HCT116 (cell line): Measurements from ENCODE around the gene ELL2. TPM values are rescaled to one million over a fixed set of nuclear protein-coding genes. Genes with fewer than 3 reads are reported as not detected.

Experiments
- ATAC-seq: fragments of 200-7000 bp; cut with Tn5 transposase; 2 replicates; pipeline ENCODE4 v1.9.1; 2020; ENCODE audit warnings: mild to moderate bottlenecking, moderate library complexity
- BruUV-seq: library from RNA; stranded (reverse); fragments of 400-500 nt; replicated peaks from 2 replicates; lab custom pipeline; 2021; lab: Mats Ljungman, UMichigan
- CTCF ChIA-PET: fragments of 300-600 bp; sonication (Branson Sonifier 250); formaldehyde crosslinking; loops from one replicate; lab custom pipeline; 2021; ENCODE audit warnings: antibody characterized with exemption; lab: Charles Lee
- POLR2A ChIA-PET: fragments of 300-600, 350-600 bp; sonication (Branson Sonifier 250); formaldehyde crosslinking; loops from one replicate; lab custom pipeline; 2021; ENCODE audit warnings: antibody characterized with exemption; lab: Charles Lee
- RAD21 ChIA-PET, 2 experiments: fragments of 300-600 bp; sonication (Branson Sonifier 250); formaldehyde crosslinking; loops; one replicate each; lab custom pipeline; 2023; ENCODE audit warnings: low total read pairs in 2 of 2; ENCODE audit not compliant: uncharacterized antibody in 2 of 2, unreplicated experiment in 2 of 2, low non-redundant PET in 1 of 2; lab: Charles Lee
- DNase-seq: peaks from one replicate; pipeline ENCODE4 v3.0.0-alpha.2; 2010; ENCODE audit warnings: low read depth, low spot score
- H2AFZ ChIP-seq: fragments of 200-600 bp; shearing (Covaris generic), sonication (generic); 2 replicates; pipeline ENCODE4 v1.6.1; 2017; ENCODE audit warnings: low read depth, mixed run types, mixed read lengths, antibody characterized with exemption, low read length; ENCODE audit not compliant: poor library complexity, severe bottlenecking
- H3K27ac ChIP-seq: 2 replicates; pipeline ENCODE4 v1.5.1; 2012; ENCODE audit warnings: low read depth, low read length
- H3K27me3 ChIP-seq: fragments of 200-600 bp; sonication (generic); 2 replicates; pipeline ENCODE4 v1.6.1; 2016; ENCODE audit warnings: mixed run types, low read length, mixed read lengths; ENCODE audit not compliant: insufficient read depth
- H3K36me3 ChIP-seq, 2 experiments: fragments of 200-500 bp in 1 of 2; fragments of 200-600 bp in 1 of 2; sonication (Bioruptor generic) in 1 of 2; sonication (generic) in 1 of 2; 2 replicates each; pipeline versions ENCODE4 v1.5.1 to v1.6.1; 2014 to 2016; ENCODE audit warnings: low read length in 2 of 2, inconsistent platforms in 1 of 2, mixed read lengths in 1 of 2, mixed run types in 1 of 2; ENCODE audit not compliant: insufficient read depth in 2 of 2, control insufficient read depth in 1 of 2
- H3K4me1 ChIP-seq, 2 experiments: fragments of 200-600 bp in 1 of 2; sonication (generic) in 1 of 2; 2 replicates each; pipeline versions ENCODE4 v1.5.1 to v1.6.1; 2012 to 2017; ENCODE audit warnings: low read length in 2 of 2, inconsistent platforms in 1 of 2, mild to moderate bottlenecking in 1 of 2, mixed read lengths in 1 of 2, mixed run types in 1 of 2, moderate library complexity in 1 of 2; ENCODE audit not compliant: insufficient read depth in 2 of 2, control insufficient read depth in 1 of 2
- H3K4me2 ChIP-seq: fragments of 200-600 bp; sonication (generic); 2 replicates; pipeline ENCODE4 v1.6.1; 2017; ENCODE audit warnings: mixed run types, low read length, mixed read lengths
- H3K4me3 ChIP-seq, 2 experiments: fragments of 200-600 bp in 1 of 2; sonication (generic) in 1 of 2; replicated peaks in 1 of 2; 2 replicates each; pipeline ENCODE4 v1.5.1; 2011 to 2016; ENCODE audit warnings: low read length in 2 of 2, control low read depth in 1 of 2, low read depth in 1 of 2, mild to moderate bottlenecking in 1 of 2, mixed read lengths in 1 of 2, mixed run types in 1 of 2
- H3K79me2 ChIP-seq: fragments of 200-600 bp; sonication (generic); 2 replicates; pipeline ENCODE4 v1.6.1; 2017; ENCODE audit warnings: mild to moderate bottlenecking, mixed run types, low read length, moderate library complexity, mixed read lengths; ENCODE audit not compliant: insufficient read depth
- H3K9ac ChIP-seq: fragments of 200-600 bp; sonication (generic); 2 replicates; pipeline ENCODE4 v1.6.1; 2016; ENCODE audit warnings: low read length, mixed read lengths
- H3K9me2 ChIP-seq: fragments of 200-600 bp; sonication (generic), shearing (Covaris generic); 2 replicates; pipeline ENCODE4 v1.6.1; 2017; ENCODE audit warnings: mixed run types, mild to moderate bottlenecking, moderate library complexity; ENCODE audit not compliant: insufficient read depth
- H3K9me3 ChIP-seq, 2 experiments: fragments of 200-500 bp in 1 of 2; fragments of 200-600 bp in 1 of 2; sonication (Bioruptor generic) in 1 of 2; sonication (generic) in 1 of 2; 2 replicates each; pipeline ENCODE4 v1.6.1; 2014 to 2017; ENCODE audit warnings: low read length in 2 of 2, mixed read lengths in 2 of 2, inconsistent platforms in 1 of 2, low read depth in 1 of 2, mild to moderate bottlenecking in 1 of 2, mixed run types in 1 of 2, moderate library complexity in 1 of 2; ENCODE audit not compliant: control insufficient read depth in 1 of 2, insufficient read depth in 1 of 2
- H4K20me1 ChIP-seq: fragments of 200-600 bp; sonication (generic), shearing (Covaris generic); 2 replicates; pipeline ENCODE4 v1.6.1; 2017; ENCODE audit warnings: mixed run types, mild to moderate bottlenecking, moderate library complexity; ENCODE audit not compliant: insufficient read depth
- CEBPB ChIP-seq: IDR thresholded peaks from 2 replicates; pipeline ENCODE4 v1.6.1; 2012; ENCODE audit warnings: low read depth
- EZH2phosphoT487 ChIP-seq: fragments of 200-600 bp; IDR thresholded peaks from 2 replicates; pipeline ENCODE4 v1.6.1; 2018; ENCODE audit warnings: antibody characterized with exemption, borderline replicate concordance
- FOSL1 ChIP-seq: IDR thresholded peaks from 2 replicates; pipeline ENCODE4 v1.6.1; 2012; ENCODE audit warnings: low read depth
- MAX ChIP-seq: IDR thresholded peaks from 2 replicates; pipeline ENCODE4 v1.6.1; 2012
- POLR2A ChIP-seq: IDR thresholded peaks from 2 replicates; pipeline ENCODE4 v1.7.0; 2011; ENCODE audit warnings: borderline replicate concordance; ENCODE audit not compliant: insufficient read depth, insufficient read length; ENCODE audit errors: extremely low read depth
- POLR2AphosphoS5 ChIP-seq: IDR thresholded peaks from 2 replicates; pipeline ENCODE4 v1.6.1; 2011; ENCODE audit warnings: mild to moderate bottlenecking, low read depth, low read length, moderate library complexity
- RAD21 ChIP-seq: IDR thresholded peaks from 2 replicates; pipeline ENCODE4 v1.6.1; 2012; ENCODE audit warnings: low read depth, mild to moderate bottlenecking
- REST ChIP-seq: IDR thresholded peaks from 2 replicates; pipeline ENCODE4 v1.6.1; 2012; ENCODE audit warnings: low read depth
- SIN3A ChIP-seq: IDR thresholded peaks from 2 replicates; pipeline ENCODE4 v1.6.1; 2012; ENCODE audit warnings: low read depth
- SRF ChIP-seq: IDR thresholded peaks from 2 replicates; pipeline ENCODE4 v1.6.1; 2012; ENCODE audit warnings: low read depth
- TCF7L2 ChIP-seq: IDR thresholded peaks from 2 replicates; pipeline ENCODE4 v1.7.0; 2011; ENCODE audit warnings: borderline replicate concordance, inconsistent platforms; ENCODE audit not compliant: insufficient read depth, insufficient read length; ENCODE audit errors: extremely low read depth
- ZBTB33 ChIP-seq: IDR thresholded peaks from 2 replicates; pipeline ENCODE4 v1.6.1; 2011; ENCODE audit warnings: mild to moderate bottlenecking, low read length, moderate library complexity; ENCODE audit not compliant: insufficient replicate concordance; ENCODE audit errors: extremely low read depth
- ZFX ChIP-seq: fragments of 450-650 bp; IDR thresholded peaks from 2 replicates; pipeline ENCODE4 v1.6.1; 2017
- ZNF274 ChIP-seq: fragments of 200-500 bp; sonication (Bioruptor generic); IDR thresholded peaks from 2 replicates; pipeline ENCODE4 v1.6.1; 2014; ENCODE audit warnings: mild to moderate bottlenecking, low read depth, low read length, inconsistent platforms
- intact Hi-C: fragments of 100-400 bp; cut with micrococcal nuclease; formaldehyde crosslinking; loops from 2 replicates; pipeline ENCODE4 v1.10.0; 2022
- total RNA-seq: library from RNA; stranded (reverse); gene quantifications from one replicate; pipeline ENCODE4 v1.2.1, GENCODE V29; 2021; ENCODE audit not compliant: unreplicated experiment
- TF ChIP-seq, protein P1 (sequence below), 3 experiments: fragments of 200-600 bp in 1 of 3; sonication (generic) in 1 of 3; IDR thresholded peaks in 2 of 3; conservative IDR thresholded peaks in 1 of 3; 2 replicates each; pipeline ENCODE4 v1.5.1; 2012 to 2017; ENCODE audit warnings: low read depth in 2 of 3, low read length in 2 of 3, antibody characterized with exemption in 1 of 3, borderline replicate concordance in 1 of 3, control low read depth in 1 of 3, mild to moderate bottlenecking in 1 of 3, mixed read lengths in 1 of 3, mixed run types in 1 of 3, moderate library complexity in 1 of 3; ENCODE audit not compliant: insufficient read depth in 1 of 3

Gene ELL2
- total RNA-seq, 1 experiment from 2014 or later, result 29.8 TPM

DNA sequence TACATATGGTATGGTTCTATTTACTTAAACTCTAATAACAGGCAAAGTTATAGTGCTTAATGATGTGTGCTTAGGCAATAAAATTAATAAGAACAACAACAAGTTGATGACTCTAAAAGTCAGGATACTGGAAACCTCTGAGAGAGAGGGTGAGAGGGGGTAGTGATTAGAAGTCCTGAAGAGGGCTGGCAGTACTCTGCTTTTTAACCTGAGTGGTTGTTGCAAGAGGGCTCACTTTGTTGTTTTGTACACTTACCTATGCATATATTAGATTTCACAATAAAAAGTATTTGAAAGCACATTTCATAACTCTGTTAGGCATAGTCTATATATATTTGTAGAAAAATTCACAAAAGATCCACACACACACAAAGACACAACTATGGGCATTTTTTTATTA lies 21.4 kb upstream of the ELL2 start:
- ATAC-seq (no peak), DNase-seq (no peak)
- Histone ChIP-seq H3K4me2 (no peak overlapping the region), H3K27me3 (no peaks in the 10 kb centered on the region), H3K9me3 (no peaks in the 10 kb centered on the region), H3K4me3 (no peak overlapping the region), H3K4me1 (0 out of 4 replicates have a peak, but pooled peaks cover 0 to 4% of the 10 kb centered on the region in 2 experiments), H3K36me3 (no peaks in the 10 kb centered on the region), H3K9me2 (no peaks in the 10 kb centered on the region), H3K79me2 (no peaks in the 10 kb centered on the region), H3K27ac (no peak overlapping the region), H2AFZ (no peak overlapping the region), H4K20me1 (no peaks in the 10 kb centered on the region), H3K9ac (no peak overlapping the region)
- POLR2A ChIA-PET, result no interaction called here
- CTCF ChIA-PET, result no interaction called here
- TF ChIP-seq, protein P1, sequence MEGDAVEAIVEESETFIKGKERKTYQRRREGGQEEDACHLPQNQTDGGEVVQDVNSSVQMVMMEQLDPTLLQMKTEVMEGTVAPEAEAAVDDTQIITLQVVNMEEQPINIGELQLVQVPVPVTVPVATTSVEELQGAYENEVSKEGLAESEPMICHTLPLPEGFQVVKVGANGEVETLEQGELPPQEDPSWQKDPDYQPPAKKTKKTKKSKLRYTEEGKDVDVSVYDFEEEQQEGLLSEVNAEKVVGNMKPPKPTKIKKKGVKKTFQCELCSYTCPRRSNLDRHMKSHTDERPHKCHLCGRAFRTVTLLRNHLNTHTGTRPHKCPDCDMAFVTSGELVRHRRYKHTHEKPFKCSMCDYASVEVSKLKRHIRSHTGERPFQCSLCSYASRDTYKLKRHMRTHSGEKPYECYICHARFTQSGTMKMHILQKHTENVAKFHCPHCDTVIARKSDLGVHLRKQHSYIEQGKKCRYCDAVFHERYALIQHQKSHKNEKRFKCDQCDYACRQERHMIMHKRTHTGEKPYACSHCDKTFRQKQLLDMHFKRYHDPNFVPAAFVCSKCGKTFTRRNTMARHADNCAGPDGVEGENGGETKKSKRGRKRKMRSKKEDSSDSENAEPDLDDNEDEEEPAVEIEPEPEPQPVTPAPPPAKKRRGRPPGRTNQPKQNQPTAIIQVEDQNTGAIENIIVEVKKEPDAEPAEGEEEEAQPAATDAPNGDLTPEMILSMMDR (IDR thresholded peaks at IDR 0.05 in 2 of 3, conservative IDR thresholded peaks at IDR 0.05 in 1 of 3; ENCODE audit: borderline replicate concordance in 1 of 3, insufficient read depth in 1 of 3, low read depth in 2 of 3, low read length in 2 of 3), result no peak
- TF ChIP-seq REST (no peak), POLR2A (no peak), ZBTB33 (no peak), TCF7L2 (no peak), SIN3A (no peak), FOSL1 (no peak), RAD21 (no peak), CEBPB (no peak), EZH2phosphoT487 (no peak), POLR2AphosphoS5 (no peak), MAX (no peak), SRF (no peak), ZFX (no peak), ZNF274 (no peak)
- RAD21 ChIA-PET, result no interaction called here
- BruUV-seq, result no TSS peak
- intact Hi-C loops, result no loop called here
